H1 (cell line): Measurements from ENCODE around the gene SEPTIN1. TPM values are rescaled to one million over a fixed set of nuclear protein-coding genes. Genes with fewer than 3 reads are reported as not detected.

Source experiments
- CTCF ChIA-PET: fragments of 300-600 bp; sonication (Branson Sonifier 250); formaldehyde crosslinking; loops from one replicate; lab custom pipeline; 2021; ENCODE audit not compliant: partially characterized antibody; lab: Charles Lee
- POLR2A ChIA-PET: fragments of 300-600 bp; sonication (Branson Sonifier 250); formaldehyde crosslinking; loops from one replicate; lab custom pipeline; 2021; ENCODE audit warnings: inconsistent platforms; ENCODE audit not compliant: partially characterized antibody; lab: Charles Lee
- DNase-seq, 2 experiments: peaks; one replicate each; pipeline versions ENCODE4 v3.0.0 to v3.0.0-alpha.2; 2010 to 2022; ENCODE audit warnings: low spot score in 2 of 2, low read depth in 1 of 2, mixed read lengths in 1 of 2
- FAIRE-seq: peaks from 2 replicates; lab custom pipeline; 2011; peaks lifted over from hg19 to GRCh38; lab: Jason Lieb, UNC
- H2AFZ ChIP-seq: 2 replicates; pipeline ENCODE4 v1.8.1; 2012; ENCODE audit warnings: low read length, inconsistent platforms
- H2AK5ac ChIP-seq: 2 replicates; pipeline ENCODE4 v1.6.1; 2013; ENCODE audit warnings: low read depth, low read length
- H2BK120ac ChIP-seq: replicated peaks from 2 replicates; pipeline ENCODE3; 2013; ENCODE audit warnings: low read depth, low read length, inconsistent platforms
- H2BK12ac ChIP-seq: 2 replicates; pipeline ENCODE4 v1.6.1; 2013; ENCODE audit warnings: low read depth, low read length
- H2BK15ac ChIP-seq: 2 replicates; pipeline ENCODE4 v1.6.1; 2013; ENCODE audit warnings: low read length
- H2BK20ac ChIP-seq: 2 replicates; pipeline ENCODE4 v1.6.1; 2013; ENCODE audit warnings: low read length
- H2BK5ac ChIP-seq: 2 replicates; pipeline ENCODE4 v1.6.1; 2013; ENCODE audit warnings: low read depth, low read length
- H3K14ac ChIP-seq: 2 replicates; pipeline ENCODE4 v1.6.1; 2013; ENCODE audit warnings: inconsistent platforms; ENCODE audit not compliant: insufficient read length
- H3K18ac ChIP-seq: 2 replicates; pipeline ENCODE4 v1.6.1; 2013; ENCODE audit warnings: low read length; ENCODE audit errors: extremely low read depth
- H3K23ac ChIP-seq: 2 replicates; pipeline ENCODE4 v1.6.1; 2013; ENCODE audit warnings: inconsistent platforms; ENCODE audit not compliant: insufficient read length
- H3K23me2 ChIP-seq: 2 replicates; pipeline ENCODE4 v1.6.1; 2013; ENCODE audit warnings: low read depth, low read length
- H3K27ac ChIP-seq: 2 replicates; pipeline ENCODE4 v1.6.1; 2011; ENCODE audit warnings: low read depth, low read length, inconsistent platforms
- H3K27me3 ChIP-seq, 4 experiments: replicated peaks in 1 of 4; 1 replicate in 1 of 4; 2 replicates in 3 of 4; pipeline versions ENCODE4 v1.6.1 to v1.8.1; 2011 to 2013; ENCODE audit warnings: low read length in 3 of 4, mild to moderate bottlenecking in 3 of 4, inconsistent platforms in 2 of 4, mixed read lengths in 2 of 4, moderate library complexity in 1 of 4; ENCODE audit not compliant: control insufficient read depth in 3 of 4, insufficient read depth in 3 of 4; ENCODE audit errors: extremely low read depth in 1 of 4
- H3K36me3 ChIP-seq, 4 experiments: 2 replicates each; pipeline versions ENCODE4 v1.6.1 to v1.8.1; 2011 to 2013; ENCODE audit warnings: mild to moderate bottlenecking in 4 of 4, low read length in 3 of 4, moderate library complexity in 2 of 4, control low read depth in 1 of 4, inconsistent platforms in 1 of 4; ENCODE audit not compliant: insufficient read depth in 4 of 4, control insufficient read depth in 2 of 4
- H3K4ac ChIP-seq: replicated peaks from 2 replicates; pipeline ENCODE3; 2013; ENCODE audit warnings: low read length, low read depth, mixed read lengths, inconsistent platforms; ENCODE audit not compliant: insufficient read length
- H3K4me1 ChIP-seq, 4 experiments: replicated peaks in 1 of 4; 1 replicate in 1 of 4; 2 replicates in 3 of 4; pipeline versions ENCODE4 v1.6.1 to v1.8.1; 2011 to 2013; ENCODE audit warnings: low read length in 3 of 4, inconsistent platforms in 2 of 4, mixed read lengths in 1 of 4; ENCODE audit not compliant: insufficient read depth in 4 of 4, control insufficient read depth in 3 of 4
- H3K4me2 ChIP-seq, 2 experiments: 2 replicates each; pipeline versions ENCODE4 v1.6.1 to v1.8.1; 2011 to 2013; ENCODE audit warnings: low read depth in 2 of 2, low read length in 2 of 2, control low read depth in 1 of 2, inconsistent platforms in 1 of 2, mild to moderate bottlenecking in 1 of 2; ENCODE audit not compliant: insufficient read depth in 1 of 2
- H3K4me3 ChIP-seq, 4 experiments: fragments of 200-600, 300-600 bp in 1 of 4; sonication (generic), shearing (Covaris generic), sonication (Bioruptor Twin) in 1 of 4; 2 replicates each; pipeline versions ENCODE4 v1.5.1 to v1.8.1; 2011 to 2016; ENCODE audit warnings: low read length in 4 of 4, low read depth in 3 of 4, control low read depth in 2 of 4, inconsistent platforms in 2 of 4, mild to moderate bottlenecking in 2 of 4, mixed read lengths in 1 of 4, moderate library complexity in 1 of 4; ENCODE audit not compliant: insufficient read depth in 2 of 4; ENCODE audit errors: extremely low read depth in 1 of 4
- H3K56ac ChIP-seq: replicated peaks from 2 replicates; pipeline ENCODE3; 2013; ENCODE audit warnings: low read depth, mild to moderate bottlenecking, mixed read lengths, low read length, inconsistent platforms; ENCODE audit not compliant: insufficient read length
- H3K79me1 ChIP-seq: 2 replicates; pipeline ENCODE4 v1.6.1; 2013; ENCODE audit warnings: low read depth, low read length, control low read depth
- H3K79me2 ChIP-seq, 2 experiments: 2 replicates each; pipeline versions ENCODE4 v1.6.1 to v1.8.1; 2012 to 2013; ENCODE audit warnings: low read length in 2 of 2, mild to moderate bottlenecking in 2 of 2, inconsistent platforms in 1 of 2; ENCODE audit not compliant: insufficient read depth in 2 of 2, control insufficient read depth in 1 of 2
- H3K9ac ChIP-seq, 4 experiments: replicated peaks in 1 of 4; 1 replicate in 1 of 4; 2 replicates in 3 of 4; pipeline versions ENCODE4 v1.6.1 to v1.8.1; 2011 to 2013; ENCODE audit warnings: low read depth in 3 of 4, low read length in 3 of 4, control low read depth in 2 of 4, mild to moderate bottlenecking in 2 of 4, moderate library complexity in 2 of 4, inconsistent platforms in 1 of 4; ENCODE audit errors: extremely low read depth in 1 of 4
- H3K9me3 ChIP-seq, 2 experiments: 2 replicates each; pipeline versions ENCODE4 v1.6.1 to v1.8.1; 2012 to 2013; ENCODE audit warnings: mild to moderate bottlenecking in 2 of 2, moderate library complexity in 2 of 2, control low read depth in 1 of 2, inconsistent platforms in 1 of 2, low read depth in 1 of 2, low read length in 1 of 2, mixed read lengths in 1 of 2; ENCODE audit not compliant: insufficient read depth in 2 of 2
- H4K20me1 ChIP-seq, 2 experiments: replicated peaks in 1 of 2; 2 replicates each; pipeline versions ENCODE3 to v1.8.1; 2011 to 2013; ENCODE audit warnings: inconsistent platforms in 2 of 2, low read length in 2 of 2, mild to moderate bottlenecking in 1 of 2; ENCODE audit not compliant: insufficient read depth in 2 of 2, control insufficient read depth in 1 of 2
- H4K5ac ChIP-seq: 2 replicates; pipeline ENCODE4 v1.6.1; 2013; ENCODE audit warnings: low read length, low read depth, mixed read lengths, inconsistent platforms; ENCODE audit not compliant: insufficient read length
- H4K8ac ChIP-seq: 2 replicates; pipeline ENCODE4 v1.8.0; 2013; ENCODE audit warnings: mild to moderate bottlenecking, moderate library complexity, low read length, inconsistent platforms; ENCODE audit not compliant: insufficient read depth; ENCODE audit errors: extremely low read depth
- H4K91ac ChIP-seq: replicated peaks from 2 replicates; pipeline ENCODE3; 2013; ENCODE audit warnings: low read length, mixed read lengths, inconsistent platforms; ENCODE audit not compliant: insufficient read length
- CTBP2 ChIP-seq: IDR thresholded peaks from 2 replicates; pipeline ENCODE4 v1.7.0; 2011; ENCODE audit warnings: borderline replicate concordance, mild to moderate bottlenecking, moderate library complexity, mixed read lengths, low read length; ENCODE audit not compliant: insufficient read depth, insufficient read length
- EZH2 ChIP-seq: fragments of 200-600 bp; sonication (generic); IDR thresholded peaks from 2 replicates; pipeline ENCODE4 v1.7.1; 2012; ENCODE audit warnings: low read depth, mild to moderate bottlenecking, moderate library complexity, low read length, inconsistent platforms; ENCODE audit not compliant: severe bottlenecking
- HDAC2 ChIP-seq, 2 experiments: fragments of 300-600 bp in 1 of 2; sonication (generic) in 1 of 2; IDR thresholded peaks; 2 replicates each; pipeline ENCODE4 v1.6.1; 2011 to 2012; ENCODE audit warnings: low read depth in 2 of 2, low read length in 2 of 2, mild to moderate bottlenecking in 2 of 2, moderate library complexity in 2 of 2, borderline replicate concordance in 1 of 2, inconsistent platforms in 1 of 2
- HDAC6 ChIP-seq: IDR thresholded peaks from one replicate; pipeline ENCODE4 v1.7.1; 2012; ENCODE audit warnings: low read depth, mild to moderate bottlenecking, inconsistent platforms, low read length, moderate library complexity
- JUN ChIP-seq: IDR thresholded peaks from 2 replicates; pipeline ENCODE4 v1.6.1; 2011; ENCODE audit warnings: low read depth, mild to moderate bottlenecking, improper control_type of control experiment, low read length
- JUND ChIP-seq: IDR thresholded peaks from 2 replicates; pipeline ENCODE4 v1.6.1; 2011; ENCODE audit warnings: mild to moderate bottlenecking, improper control_type of control experiment, low read length
- KDM4A ChIP-seq: IDR thresholded peaks from one replicate; pipeline ENCODE4 v1.7.1; 2012; ENCODE audit warnings: low read depth, mild to moderate bottlenecking, moderate library complexity, low read length, inconsistent platforms; ENCODE audit not compliant: severe bottlenecking
- POU5F1 ChIP-seq: IDR thresholded peaks from 2 replicates; pipeline ENCODE4 v1.6.1; 2011; ENCODE audit warnings: low read depth, mild to moderate bottlenecking, low read length, moderate library complexity
- RNF2 ChIP-seq: fragments of 200-900, 300-1000 bp; sonication (generic); IDR thresholded peaks from 2 replicates; pipeline ENCODE4 v1.7.1; 2016; ENCODE audit warnings: borderline replicate concordance, low read depth, mild to moderate bottlenecking, antibody characterized with exemption, low read length; ENCODE audit not compliant: poor library complexity, severe bottlenecking; ENCODE audit errors: missing control alignments
- TAF7 ChIP-seq: optimal IDR thresholded peaks from 2 replicates; pipeline ENCODE3; 2011; ENCODE audit warnings: low read depth, mild to moderate bottlenecking, inconsistent platforms, low read length, moderate library complexity, borderline replicate concordance
- WGBS, 2 experiments: shearing (Covaris generic) in 1 of 2; methylation state at CpG; one replicate each; pipeline versions ENCODE4 v1.1.6 to v1.1.7; 2013 to 2015; ENCODE audit warnings: low lambda C conversion rate in 2 of 2, mixed read lengths in 2 of 2, inconsistent platforms in 1 of 2, low coverage in 1 of 2, missing lambda C conversion rate in 1 of 2; ENCODE audit not compliant: insufficient replicate concordance in 2 of 2, insufficient coverage in 1 of 2, insufficient read length in 1 of 2; ENCODE audit errors: extremely low coverage in 1 of 2, missing lambda C conversion rate in 1 of 2; 5-methylcytosine and 5-hydroxymethylcytosine counted together
- polyA plus RNA-seq, 7 experiments: library from polyadenylated mRNA; depleted of rRNA in 3 of 7; stranded (reverse) in 5 of 7; unstranded in 2 of 7; fragments of >200 nt in 5 of 7; fragments of 200-250 nt in 2 of 7; gene quantifications; 1 replicate in 5 of 7; 2 replicates in 1 of 7; 4 replicates in 1 of 7; pipeline versions ENCODE4 v1.2.1 to v1.2.3, GENCODE V29; 2011 to 2013; ENCODE audit warnings: missing spikeins in 2 of 7, mixed read lengths in 2 of 7
- total RNA-seq: library from RNA; stranded (reverse); fragmentation: NEBNext Ultra II Directional; extraction: Animal tissue kit (Norgen Biotek cat#: 25700); gene quantifications from 2 replicates; pipeline ENCODE4 v1.2.1, GENCODE V29; 2021

Gene SEPTIN1
- total and polyA plus RNA-seq, 2 of the 8 experiments (the other 6 are each of a cell fraction or from before 2014, with no cell fraction given) = 0.24 to 1.4 TPM

DNA sequence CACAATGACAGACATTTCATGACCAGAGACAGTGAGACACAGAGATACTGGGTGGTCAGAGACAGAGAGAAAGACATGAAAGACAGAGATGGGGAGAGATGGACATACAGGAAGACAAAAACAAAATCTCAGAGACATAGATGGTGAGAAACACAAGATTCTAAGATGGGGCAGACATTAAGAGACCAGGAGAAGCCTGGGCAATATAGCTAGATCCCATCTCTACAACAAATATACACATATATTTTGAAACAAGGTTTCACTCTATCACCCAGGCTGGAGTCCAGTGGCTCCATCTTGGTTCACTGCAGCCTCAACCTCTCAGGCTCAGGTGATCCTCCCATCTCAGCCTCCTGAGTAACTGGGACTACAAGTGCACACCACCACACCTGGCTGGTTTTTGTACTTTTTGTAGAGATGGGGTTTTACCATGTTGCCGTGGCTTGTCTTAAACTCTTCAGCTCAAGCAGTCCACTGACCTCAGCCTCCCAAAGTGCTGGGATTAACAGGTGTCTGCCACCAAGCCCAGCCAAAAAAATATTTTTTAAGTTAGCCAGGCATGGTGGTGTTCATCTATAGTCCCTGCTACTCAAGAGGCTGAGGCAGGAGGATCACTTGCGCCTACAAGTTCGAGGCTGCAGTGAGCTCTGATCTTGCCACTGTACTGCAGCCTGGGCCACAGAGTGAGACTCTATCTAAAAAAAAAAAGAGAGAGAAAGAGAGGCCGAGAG is 2.1 kb downstream of the SEPTIN1 start:
- Histone ChIP-seq H3K36me3 (no peaks in the 10 kb centered on the region), H3K9ac (no peak overlapping the region), H3K79me1 (no peaks in the 10 kb centered on the region), H4K8ac (no peak overlapping the region; the same call in 1 of the 2 replicates), H4K5ac (no peak overlapping the region), H3K9me3 (no peaks in the 10 kb centered on the region), H3K27ac (no peak overlapping the region), H3K4me3 (no peak overlapping the region), H2BK15ac (no peak overlapping the region), H2AFZ (no peak overlapping the region), H2BK120ac (no peak overlapping the region), H3K79me2 (no peaks in the 10 kb centered on the region), H2AK5ac (no peak overlapping the region), H3K4me2 (no peak overlapping the region; a peak in 1 of 4 replicates), H3K4ac (no peak overlapping the region), H3K18ac (no peak overlapping the region), H3K14ac (no peak overlapping the region), H2BK5ac (no peak overlapping the region), H3K27me3 (no peaks in the 10 kb centered on the region), H3K23me2 (peaks cover 10% of the 10 kb centered on the region), H4K20me1 (no peaks in the 10 kb centered on the region), H2BK12ac (no peak overlapping the region), H3K23ac (no peak overlapping the region), H2BK20ac (no peak overlapping the region), H4K91ac (no peak overlapping the region), H3K4me1 (peaks cover 0 to 9% (median 5%) of the 10 kb centered on the region in 4 experiments; a peak in 5 of 7 replicates), H3K56ac (no peak overlapping the region)
- POLR2A ChIA-PET = interaction anchor here (0.7 to 13.6 kb wide), 3 partner anchors 16 to 28 kb away, joined by 3 to 151 read pairs (median 3); partner anchors contain the start of genes ZNF48 and ZNF771
- DNase-seq (no peak), FAIRE-seq (no peak)
- CTCF ChIA-PET = interaction anchor here (0.6 to 1.6 kb wide), 5 partner anchors 11 to 235 kb away, joined by 3 to 6 read pairs (median 3); no protein-coding TSS in a partner anchor
- WGBS, 2 experiments = 96% methylated on average over 4 of the region's 4 CpGs; no CpG with 5 or more reads in 1 of the 2 experiments
- TF ChIP-seq HDAC2 (IDR thresholded peaks at IDR 0.05; ENCODE audit: borderline replicate concordance in 1 of 2, low read depth in 2 of 2, low read length in 2 of 2) (no peak), EZH2 (no peak), KDM4A (no peak), JUN (no peak), TAF7 (no peak), POU5F1 (no peak), HDAC6 (no peak), CTBP2 (no peak), JUND (no peak), RNF2 (no peak)
